Limb (tissue), 2 donors: ENCODE measurements around the gene FUNDC1.
"Not testable (repeated sequence)": the region's sequence is repeated elsewhere in the genome, so short reads cannot be mapped to it uniquely, and the experiment has no call there.

Experiments
- DNase-seq, 2 donors: peaks; one replicate each; pipeline ENCODE4 v3.0.0-alpha.2; 2016; ENCODE audit errors: extremely low spot score in 2 of 2

Gene FUNDC1, protein sequence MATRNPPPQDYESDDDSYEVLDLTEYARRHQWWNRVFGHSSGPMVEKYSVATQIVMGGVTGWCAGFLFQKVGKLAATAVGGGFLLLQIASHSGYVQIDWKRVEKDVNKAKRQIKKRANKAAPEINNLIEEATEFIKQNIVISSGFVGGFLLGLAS

DNA sequence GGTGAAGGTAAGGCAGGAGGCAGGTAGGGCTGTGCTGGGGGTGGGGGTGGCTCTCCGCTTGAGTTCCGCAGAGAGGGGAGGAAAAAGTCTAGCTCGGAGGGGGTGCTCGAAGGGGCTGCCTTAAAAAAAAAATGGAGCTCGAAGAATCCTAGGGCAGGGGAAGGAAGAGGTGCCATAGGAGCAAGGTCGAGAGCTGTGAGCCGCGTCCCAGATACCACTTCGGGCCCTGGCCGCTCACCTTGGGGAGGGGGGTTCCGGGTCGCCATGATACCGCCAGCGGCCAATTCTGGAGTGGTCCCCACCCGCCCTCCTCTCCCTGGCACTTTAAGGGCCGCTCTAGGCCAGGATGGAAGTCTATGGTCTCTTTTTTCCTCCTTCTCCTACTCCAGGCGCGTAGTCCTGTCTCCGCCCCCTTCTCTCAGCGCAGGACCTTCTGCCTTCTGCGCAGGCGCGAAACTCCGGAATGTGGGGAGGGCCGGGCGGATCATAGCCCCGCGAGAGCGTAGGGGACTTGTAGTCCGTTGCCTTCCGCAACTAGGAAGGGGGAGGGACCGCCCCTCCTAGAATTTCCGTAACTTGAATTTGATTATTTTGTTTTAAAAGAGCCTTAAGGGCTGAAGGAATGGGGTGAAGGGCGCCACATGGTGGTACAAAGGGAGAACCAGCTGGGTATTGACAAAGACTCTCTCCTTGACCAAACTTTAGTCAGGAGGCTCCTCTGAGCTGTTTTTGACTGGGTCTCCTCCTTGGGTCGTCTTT is at the start of gene FUNDC1:
Gene FUNDC1 (minus strand): TSS at position 293 of the 759 bp plus-strand sequence. CDS start 27 bp downstream, at position 266.
- DNase-seq = peak; percentile 91 to 94

DNA sequence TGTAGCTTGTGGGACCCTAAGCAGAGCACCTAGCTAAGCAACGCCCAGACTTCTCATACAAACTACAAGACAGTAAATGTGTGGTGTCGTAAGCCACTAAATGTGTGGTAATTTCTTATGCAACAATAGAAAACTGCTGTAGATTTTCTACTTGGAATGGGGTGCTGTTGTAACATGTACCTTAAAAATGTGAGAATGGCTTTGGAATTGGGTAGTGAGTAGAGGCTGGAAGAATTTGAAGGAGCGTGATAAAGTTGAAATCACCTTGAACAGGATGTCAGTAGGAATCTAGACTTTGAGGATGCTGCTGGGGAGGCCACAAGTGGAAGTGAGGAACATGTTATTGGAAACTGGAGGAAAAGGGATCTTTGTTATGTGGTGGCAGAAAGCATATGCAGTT is 43.2 kb upstream of the FUNDC1 start:
- no peak for DNase-seq

DNA sequence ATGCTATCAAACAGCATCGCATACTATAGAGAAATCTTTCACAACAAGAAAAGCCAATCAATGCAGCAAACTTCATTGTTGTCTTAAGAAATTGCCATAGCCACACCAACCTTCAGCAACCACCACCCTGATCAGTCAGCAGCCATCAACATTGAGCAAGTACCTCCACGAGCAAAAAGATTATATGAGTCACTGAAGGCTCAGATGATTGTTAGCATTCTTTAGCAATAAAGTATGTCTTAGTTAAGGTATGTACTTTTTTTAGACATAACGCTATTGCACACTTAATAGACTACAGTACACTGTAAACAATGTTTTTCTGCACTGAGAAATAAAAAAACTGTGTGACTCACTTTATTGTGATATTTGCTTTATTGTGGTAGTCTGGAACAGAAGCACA is 37.8 kb upstream of the FUNDC1 start:
- DNase-seq = no peak

DNA sequence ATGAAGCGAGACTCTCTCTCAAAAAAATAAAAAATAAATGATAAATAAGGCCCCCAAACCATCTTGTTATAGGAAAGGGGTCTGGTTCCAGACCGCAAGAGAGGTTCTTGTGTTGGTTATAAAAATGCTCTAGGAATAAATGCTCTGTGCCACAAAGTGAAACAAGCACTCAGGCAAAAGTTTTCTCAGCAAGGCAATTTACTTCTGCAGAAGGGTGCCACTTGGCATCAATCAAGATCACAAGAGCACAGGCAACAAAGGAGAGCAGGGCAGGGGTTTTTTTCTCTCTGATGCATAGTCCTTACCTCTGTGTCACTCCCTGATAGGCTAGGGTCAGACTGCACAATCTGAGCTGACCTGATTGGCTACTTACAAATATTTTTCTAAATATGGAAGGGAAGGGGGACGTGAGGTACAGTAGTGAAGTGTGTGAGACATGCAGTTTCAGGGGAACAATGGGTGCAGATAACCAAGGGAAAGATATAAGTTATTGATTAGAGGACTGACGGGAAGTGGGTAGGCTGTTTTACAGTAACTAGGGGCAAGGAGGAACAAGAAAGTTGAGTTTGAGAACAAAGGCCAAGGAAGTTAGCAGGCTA is 29.8 kb upstream of the FUNDC1 start:
- DNase-seq = no peak

DNA sequence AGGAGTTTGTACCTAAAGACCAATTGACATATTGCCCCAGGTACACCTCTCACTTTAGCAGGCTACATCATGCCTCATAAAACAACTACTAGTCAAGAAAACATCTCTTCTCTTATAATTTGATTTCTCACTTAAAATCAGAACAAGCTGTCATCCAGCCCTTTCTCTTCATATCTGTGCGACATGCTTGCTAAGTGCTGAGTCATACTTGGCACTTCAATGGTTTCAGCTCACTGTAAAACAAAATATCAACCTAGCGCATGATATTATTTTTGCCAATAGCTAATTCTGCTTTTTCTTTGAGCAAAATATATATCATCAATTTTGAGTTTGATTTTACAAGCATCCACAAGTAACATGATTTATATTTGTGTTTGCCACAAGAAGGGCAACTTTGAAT is 27.9 kb upstream of the FUNDC1 start:
- DNase-seq = no peak

DNA sequence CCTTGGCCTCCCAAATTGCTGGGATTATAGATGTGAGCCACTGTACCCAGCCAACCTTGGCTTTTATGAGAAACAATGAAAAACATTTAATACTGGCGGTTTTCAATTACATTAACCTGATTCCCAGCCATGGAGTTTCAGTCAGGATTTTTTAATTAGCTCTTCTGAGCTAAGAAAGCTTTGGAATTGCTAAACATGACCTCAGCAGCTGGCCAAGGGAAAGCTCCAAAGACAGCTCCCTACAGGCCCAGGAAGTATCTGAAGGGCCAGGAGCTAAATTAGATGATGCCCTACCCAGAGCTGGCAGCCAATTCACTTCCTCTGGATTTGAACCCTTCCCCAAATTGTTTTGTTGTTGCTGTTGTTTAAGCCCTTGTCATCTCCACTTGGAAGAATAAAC is 26.5 kb upstream of the FUNDC1 start:
- DNase-seq = no peak

DNA sequence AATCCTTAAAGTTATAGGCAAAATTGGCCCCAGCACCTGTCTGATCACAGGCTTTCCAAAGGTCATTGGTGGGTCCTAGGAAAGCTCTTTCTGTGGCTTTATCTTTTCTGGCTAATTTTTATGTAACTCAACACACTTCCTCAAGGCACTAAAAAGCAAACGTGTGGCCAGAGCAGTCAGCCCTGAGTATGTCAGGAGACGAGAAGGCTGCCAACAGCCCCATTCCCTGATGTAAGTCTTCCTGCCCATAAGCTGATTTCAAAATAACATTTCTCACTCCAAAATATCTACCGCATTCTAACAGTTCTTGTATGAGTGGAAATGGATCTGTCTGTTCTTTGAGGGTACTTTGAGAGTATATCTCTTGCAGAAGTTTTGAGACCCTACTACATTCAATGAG is 25.5 kb upstream of the FUNDC1 start:
- DNase-seq = no peak

DNA sequence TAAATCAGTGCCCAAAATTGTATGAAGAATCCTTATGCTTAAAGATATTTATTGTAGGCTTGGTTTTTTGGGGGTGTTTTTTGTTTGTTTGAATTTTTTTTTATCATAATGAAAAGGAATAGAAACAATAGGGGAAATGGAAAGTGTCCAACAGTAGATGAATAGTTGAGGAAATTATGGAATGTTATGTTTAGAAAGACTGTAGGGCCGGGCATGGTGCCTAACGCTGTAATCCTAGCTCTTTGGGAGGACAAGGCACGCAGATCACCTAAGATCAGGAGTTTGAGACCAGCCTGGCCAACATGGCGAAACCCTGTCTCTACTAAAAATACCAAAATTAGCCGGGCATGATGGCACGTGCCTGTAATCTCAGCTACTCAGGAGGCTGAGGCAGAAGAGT is 19.2 kb upstream of the FUNDC1 start:
- DNase-seq = not testable (repeated sequence)

DNA sequence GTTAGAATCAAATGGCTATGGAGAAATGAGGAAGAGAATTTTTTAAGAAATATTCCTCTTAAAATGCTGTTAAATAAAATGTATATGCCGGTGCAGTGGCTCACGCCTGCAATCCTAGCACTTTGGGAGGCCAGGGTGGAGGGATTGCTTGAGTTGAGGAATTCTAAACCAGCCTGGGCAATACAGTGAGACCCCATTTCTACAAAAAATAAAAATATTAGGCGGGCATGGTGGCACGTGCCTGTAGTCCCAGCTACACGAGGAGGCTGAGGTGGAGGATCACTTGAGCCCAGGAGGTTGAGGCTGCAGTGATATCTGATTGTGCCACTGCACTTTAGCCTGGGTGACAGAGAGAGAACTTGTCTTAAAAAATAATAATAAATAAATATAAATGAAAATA is 7.9 kb upstream of the FUNDC1 start:
- DNase-seq = no peak

DNA sequence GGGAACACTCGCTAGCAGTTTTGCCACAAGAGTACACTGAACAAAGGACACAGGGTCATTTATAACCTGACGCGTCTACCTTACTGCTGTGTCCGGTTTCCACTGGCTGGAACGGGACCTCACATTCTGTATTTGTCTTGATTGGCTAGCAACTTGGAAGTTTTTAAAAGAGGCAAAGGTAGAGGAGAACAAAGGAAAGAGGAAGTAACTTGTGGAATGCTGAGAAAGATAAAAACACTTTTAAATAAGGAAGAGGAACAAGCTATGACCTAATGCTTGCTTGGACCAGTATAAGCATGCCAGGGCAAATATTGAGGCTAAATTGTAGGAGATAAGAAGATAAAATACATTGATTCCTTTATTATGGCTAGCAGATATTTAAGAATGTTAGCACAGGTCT is 2.8 kb upstream of the FUNDC1 start:
- DNase-seq = not testable (repeated sequence)

DNA sequence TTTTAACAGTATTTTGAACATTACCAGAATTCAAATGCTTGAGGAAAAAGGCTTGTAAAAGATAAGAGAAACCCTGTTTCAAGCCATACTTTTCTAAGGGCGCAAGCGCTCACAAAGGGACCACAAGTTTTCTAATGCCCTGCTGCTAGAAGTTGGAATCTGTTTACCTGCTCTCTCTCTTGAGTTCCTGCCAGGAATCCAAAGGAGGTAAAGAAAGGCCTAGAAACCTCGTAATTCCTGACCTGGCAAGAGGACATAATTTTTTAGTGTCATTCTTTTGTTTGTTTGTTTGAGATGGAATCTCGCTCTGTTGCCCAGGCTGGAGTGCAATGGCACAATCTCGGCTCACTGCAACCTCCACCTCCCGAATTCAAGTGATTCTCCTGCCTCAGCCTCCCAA is 1.4 kb upstream of the FUNDC1 start:
- no peak for DNase-seq

DNA sequence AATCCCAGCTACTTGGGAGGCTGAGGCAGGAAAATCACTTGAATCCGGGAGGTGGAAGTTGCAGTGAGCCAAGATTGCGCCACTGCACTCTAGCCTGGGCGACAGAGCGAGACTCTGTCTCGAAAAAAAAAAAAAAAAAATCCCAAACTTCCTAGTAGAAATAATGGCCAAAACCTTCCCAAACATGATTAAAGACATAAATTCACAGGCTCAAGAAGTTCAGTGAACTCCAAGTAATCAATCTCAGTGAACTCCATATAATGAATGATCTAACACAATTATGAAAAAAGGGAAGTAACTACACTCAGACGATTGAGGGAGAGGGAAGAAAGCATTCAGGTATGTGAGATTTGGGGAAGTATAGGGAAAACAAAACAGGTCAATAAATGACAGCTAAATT is 6.5 kb downstream of the FUNDC1 start:
- DNase-seq = no peak

DNA sequence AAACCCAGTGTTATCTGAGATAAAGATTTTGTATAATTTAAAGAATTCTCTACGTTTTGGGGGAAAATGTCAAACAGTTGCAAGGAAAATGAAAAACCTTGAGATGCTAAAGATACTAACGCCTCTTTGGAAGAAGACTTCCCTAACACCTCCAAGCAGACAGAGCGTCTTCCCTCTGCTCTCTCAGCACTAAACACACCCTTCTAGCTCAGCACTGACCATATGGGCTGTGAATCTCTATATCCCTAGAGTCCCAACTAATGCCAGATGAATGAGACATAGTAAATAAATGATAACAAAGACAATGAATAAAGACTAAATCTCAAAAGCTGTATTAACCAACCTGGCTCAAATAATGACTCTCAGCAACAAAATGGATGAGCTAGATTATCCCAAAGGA is 13.3 kb downstream of the FUNDC1 start:
- no peak for DNase-seq

DNA sequence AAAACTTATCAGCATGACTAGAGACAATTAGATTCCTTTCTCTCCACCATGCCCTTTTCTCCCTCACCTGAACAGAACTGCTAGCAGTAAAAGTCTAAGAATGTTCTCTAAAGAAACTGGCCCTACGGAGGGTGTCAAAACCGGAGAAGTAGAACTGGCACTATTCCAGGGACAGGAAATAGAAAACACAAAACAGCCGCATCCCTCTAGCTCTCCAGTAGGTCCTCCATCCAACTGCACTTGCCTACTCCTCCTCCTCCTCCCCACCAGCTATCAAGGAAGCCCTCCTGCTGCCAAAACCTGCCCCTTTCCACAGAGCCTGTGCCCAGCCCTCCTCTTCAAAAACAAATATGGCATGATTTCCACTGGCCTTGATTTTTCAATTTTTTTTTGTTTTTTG is 28.4 kb downstream of the FUNDC1 start:
- no peak for DNase-seq

DNA sequence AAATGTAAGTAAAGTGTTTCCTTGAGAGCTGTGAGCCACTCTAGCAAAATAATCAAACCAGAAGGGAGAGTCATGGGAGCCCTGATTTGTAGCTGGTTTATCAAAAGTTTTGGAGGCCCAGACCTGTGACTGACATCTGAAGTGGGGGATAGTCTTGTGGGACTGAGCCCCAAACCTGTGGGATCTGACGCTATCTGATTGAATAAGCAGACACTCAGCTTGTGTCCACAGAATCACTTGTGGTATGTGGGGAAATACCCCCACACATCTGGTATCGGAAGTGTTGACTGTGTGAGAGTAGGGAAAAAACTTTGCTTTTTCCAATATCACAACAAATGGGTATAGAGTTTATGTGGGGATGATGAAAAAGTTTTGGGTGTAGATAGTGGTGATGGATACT is 35.4 kb downstream of the FUNDC1 start:
- no peak for DNase-seq

DNA sequence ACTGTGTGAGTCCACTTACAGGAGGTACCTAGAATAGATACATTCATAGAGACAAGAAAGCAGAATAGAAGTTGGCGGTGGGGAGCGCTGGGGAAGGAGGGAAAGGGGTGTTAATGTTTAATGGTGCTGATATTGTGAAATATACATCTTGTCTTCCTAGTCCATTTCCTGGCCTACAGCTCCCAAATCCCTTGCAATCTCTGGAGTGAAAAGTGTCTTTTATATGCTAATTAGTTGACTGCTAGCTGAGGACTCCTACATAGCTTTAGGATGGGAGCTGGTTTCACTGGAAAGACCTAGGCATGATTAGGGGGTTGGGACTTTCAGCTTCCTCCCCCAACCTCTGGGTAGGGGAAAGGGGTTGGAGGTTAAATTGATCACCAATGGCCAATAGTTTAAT is 36.0 kb downstream of the FUNDC1 start:
- DNase-seq = no peak

DNA sequence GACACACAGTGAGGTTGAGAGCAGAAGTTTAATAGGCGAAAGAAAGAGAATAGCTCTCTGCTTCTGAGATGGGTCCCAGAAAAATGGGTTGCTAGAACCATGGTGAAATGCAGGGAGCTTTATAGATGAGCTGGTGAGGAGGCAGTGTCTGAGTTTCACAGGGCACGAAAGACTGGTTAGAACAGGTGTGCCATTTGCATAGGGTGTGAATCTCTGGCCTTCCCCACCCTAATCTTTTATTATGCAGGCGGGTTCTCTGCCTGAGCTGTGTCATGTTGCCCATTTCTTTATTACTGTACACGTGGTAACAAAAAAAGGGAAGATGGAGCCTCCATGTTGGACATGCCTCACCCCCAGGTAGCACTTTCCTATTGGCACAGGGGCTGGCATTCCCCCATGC is 39.1 kb downstream of the FUNDC1 start:
- no peak for DNase-seq

DNA sequence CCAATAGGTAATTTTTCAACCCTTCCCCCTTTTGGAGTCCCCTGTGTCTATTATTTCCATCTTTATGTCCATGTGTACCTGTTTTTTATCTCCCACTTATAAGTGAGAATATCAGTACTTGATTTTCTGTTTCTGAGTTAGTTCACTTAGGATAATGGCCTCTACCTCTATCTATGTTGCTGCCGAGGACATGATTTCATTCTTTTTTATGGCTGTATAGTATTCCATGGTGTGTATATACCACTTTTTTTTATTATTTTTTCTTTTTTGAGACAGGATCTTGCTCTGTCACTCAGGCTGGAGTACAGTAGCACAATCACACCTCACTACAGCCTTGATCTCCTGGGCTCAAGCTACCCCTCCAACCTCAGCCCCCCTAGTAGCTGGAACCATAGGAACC is 47.6 kb downstream of the FUNDC1 start:
- DNase-seq = no peak

DNA sequence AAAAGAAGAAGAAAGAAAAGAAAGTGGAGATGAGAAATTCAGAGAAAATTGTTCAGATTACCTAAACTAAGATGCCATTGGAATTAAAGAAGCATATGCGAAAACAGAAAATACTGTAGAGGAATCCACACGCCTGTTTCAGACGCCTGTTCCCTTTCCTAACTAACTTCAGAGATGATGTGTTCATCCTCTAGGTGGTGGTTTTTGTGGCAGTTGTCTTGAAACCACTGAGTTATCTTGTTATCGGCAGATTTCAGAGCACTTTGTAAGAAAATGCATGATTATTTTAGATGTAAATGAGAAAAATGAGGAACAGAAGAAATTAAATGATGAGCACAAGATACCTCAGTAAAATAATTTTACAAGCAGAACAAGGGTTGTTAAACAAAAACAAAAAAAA is 48.3 kb downstream of the FUNDC1 start:
- no peak for DNase-seq

DNA sequence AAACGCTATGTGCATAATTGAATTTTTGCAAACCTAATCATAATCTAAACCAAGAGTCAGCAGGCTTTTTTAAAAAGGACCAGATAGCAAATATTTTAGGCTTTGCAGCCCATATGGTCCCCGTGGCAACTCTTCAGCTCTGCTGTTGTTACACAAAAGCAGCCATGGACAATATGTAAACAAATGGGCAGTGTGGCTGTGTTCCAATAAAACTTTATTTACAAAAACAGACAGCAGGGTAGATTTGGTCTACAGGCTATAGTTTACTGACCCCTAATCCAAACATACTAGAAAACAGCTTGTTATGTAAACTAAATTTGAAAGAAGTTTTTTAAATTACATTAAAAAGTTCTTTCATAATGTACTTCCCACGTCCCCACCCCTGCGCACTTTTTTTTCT is 53.1 kb downstream of the FUNDC1 start:
- DNase-seq = no peak

DNA sequence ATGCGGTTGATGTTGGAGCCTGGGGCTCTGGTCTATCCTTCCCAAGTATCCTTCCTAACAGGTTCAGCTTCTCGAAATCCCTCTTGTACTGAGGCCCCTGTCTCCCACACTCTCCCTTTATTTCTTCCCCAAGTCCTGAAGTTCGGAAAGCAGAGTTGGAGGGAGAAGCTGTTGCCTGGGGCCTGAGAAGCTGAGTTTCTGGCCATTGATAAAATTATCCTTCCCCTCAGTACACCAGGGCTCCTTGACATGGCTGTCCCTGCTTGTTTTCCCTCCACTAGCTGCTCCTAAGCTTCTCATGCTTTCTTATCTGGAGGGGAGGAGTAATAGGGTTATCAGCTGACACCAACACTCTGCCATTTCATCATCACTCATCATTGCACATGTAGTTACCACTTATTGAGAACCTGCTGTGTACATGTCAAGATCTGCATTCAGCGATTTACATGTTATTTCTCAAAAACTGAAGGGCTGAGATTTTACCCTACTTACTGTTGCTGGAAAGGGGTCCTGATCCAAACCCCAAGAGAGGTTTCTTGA is 58.0 kb downstream of the FUNDC1 start:
- no peak for DNase-seq

DNA sequence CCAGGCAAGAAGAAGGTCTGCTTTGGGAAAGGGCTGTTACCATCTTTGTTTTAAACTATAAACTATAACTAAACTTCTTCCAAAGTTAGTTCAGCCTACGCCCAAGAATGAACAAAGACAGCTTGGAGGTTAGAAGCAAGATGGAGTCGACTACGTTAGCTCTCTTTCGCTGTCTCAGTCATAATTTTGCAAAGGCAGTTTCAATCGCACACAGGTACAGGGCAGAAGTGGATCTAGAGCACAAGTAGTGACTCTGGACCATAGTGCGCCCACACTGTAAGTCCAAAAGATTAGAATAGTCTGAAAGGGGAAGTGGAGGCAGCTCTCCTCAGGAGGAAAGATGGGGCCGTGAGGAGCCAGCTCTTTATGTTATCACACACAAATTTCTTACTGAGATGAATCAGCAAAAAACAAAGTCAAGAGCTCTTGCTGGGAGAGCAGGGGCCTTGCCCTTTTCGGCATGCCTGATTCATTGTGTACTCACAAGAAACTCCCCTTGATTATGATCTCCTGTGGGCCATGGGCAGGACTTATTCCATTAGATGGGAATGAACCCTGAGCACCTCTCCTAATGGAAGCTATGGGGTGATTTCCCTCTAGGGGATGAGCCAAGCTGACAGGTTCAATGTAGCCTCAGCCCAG is 58.6 kb downstream of the FUNDC1 start:
- no peak for DNase-seq
